ENCODE results near the gene CR1.

DNA sequence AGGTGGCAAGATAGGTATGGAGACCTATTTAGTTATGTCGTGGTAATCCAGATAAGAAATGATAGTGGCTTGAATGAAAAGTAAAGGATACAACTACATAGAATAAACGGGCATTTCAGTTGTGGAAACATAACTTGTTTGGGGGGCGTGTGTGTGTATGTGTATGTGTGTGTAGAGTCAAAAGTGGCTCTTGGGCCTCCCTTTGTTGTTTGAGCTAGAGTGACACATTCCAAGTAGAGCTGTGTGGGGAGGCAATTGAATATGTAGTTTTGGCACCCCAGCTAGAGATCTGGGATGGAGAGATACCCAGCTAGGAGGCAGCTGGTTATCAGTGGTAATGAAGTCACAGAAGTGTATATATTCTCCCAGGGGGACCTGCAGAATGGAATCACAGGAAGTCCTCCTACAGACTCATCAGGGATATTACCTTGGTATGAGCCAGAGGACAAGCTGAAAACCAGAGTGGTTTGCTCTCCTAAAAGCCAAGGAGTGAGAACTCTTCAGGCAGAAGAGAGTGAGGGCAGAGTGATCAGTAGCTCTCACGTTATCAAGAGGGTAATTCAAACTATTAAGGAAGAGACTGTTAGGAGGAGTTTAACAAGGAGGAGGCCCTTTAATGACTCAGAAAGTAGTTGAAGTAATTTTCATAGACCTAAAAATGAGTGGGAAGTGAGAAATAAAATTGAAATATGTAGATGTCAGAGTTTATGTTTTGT, 154.1 kb downstream of the CR1 start:
- TF ChIP-seq, protein P1, sequence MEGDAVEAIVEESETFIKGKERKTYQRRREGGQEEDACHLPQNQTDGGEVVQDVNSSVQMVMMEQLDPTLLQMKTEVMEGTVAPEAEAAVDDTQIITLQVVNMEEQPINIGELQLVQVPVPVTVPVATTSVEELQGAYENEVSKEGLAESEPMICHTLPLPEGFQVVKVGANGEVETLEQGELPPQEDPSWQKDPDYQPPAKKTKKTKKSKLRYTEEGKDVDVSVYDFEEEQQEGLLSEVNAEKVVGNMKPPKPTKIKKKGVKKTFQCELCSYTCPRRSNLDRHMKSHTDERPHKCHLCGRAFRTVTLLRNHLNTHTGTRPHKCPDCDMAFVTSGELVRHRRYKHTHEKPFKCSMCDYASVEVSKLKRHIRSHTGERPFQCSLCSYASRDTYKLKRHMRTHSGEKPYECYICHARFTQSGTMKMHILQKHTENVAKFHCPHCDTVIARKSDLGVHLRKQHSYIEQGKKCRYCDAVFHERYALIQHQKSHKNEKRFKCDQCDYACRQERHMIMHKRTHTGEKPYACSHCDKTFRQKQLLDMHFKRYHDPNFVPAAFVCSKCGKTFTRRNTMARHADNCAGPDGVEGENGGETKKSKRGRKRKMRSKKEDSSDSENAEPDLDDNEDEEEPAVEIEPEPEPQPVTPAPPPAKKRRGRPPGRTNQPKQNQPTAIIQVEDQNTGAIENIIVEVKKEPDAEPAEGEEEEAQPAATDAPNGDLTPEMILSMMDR (IDR thresholded peaks at IDR 0.05) = no peak
- TF ChIP-seq POLR2AphosphoS5 (IDR thresholded peaks at IDR 0.05) (no peak), POLR2A (IDR thresholded peaks at IDR 0.05) (no peak), EP300 (IDR thresholded peaks at IDR 0.05) (no peak)
